ENCODE data around the gene DLGAP1. TPM values are rescaled to one million over a fixed set of nuclear protein-coding genes. Genes with fewer than 3 reads are reported as not detected.

DLGAP1 gene
- total RNA-seq, 4 donors from 2014 or later: 0.22 to 1.5 (median 0.56) TPM

DNA sequence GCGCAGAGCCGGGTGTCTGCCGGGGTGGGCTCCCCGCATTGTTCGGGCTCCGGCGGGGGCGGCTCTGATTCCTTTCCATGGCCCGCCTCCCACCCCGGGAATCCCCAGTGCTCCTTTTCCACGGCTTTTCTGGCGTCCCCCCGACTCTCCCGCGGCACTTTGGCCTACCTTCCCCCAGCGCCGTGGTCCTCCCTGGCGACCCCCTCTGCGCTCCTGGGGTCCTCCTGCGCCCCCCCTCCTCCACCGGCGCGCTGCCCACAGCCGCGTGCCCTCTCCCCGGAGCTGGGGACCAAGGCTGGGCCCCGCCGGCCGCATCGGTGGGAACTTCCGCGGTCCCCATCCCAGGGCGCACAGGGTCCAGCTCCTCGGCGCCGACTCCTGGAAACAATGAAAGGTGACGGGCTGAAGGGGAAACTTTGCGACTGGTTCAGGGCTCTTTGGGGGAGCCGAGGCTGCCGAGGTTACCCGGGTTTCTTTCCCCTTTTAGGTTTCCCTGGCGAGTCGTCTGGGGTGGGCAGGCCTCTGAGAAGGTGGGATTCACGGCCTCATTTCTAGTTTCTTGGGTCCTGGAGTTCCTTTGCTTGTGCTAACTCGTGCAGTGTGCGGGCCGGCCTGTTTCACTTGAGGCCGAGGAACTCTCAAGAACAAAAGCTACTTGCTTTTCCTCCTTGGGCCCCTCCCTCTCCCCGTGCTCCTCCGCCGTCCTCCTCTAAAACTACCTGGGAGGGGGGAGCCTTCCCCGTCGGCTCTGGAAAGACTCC is 1002.9 kb downstream of the DLGAP1 start:
- no peak for ATAC-seq
- WGBS, 2 donors (ENCODE audit: low coverage in 1 of 2): 0% methylated on average over 5 to 8 of the region's 53 CpGs

GRCh38 chr18:3451183-3451988 is 1003.7 kb downstream of the DLGAP1 start:
- WGBS, 2 donors (ENCODE audit: low coverage in 1 of 2): 0 to 1% methylated on average over 5 to 20 of the region's 50 CpGs
- H3K4me3 ChIP-seq: peak overlapping the region; percentile 73 to 90
- no peaks in the 10 kb centered on the region for H3K9me3 ChIP-seq
- ATAC-seq: peak; percentile 33
- peaks cover 10 to 52% (median 16%) of the 10 kb centered on the region in 3 donors for H3K4me1 ChIP-seq
- peaks cover 0 to 5% of the 10 kb centered on the region in 2 donors for H3K36me3 ChIP-seq
- TF ChIP-seq, protein P1, sequence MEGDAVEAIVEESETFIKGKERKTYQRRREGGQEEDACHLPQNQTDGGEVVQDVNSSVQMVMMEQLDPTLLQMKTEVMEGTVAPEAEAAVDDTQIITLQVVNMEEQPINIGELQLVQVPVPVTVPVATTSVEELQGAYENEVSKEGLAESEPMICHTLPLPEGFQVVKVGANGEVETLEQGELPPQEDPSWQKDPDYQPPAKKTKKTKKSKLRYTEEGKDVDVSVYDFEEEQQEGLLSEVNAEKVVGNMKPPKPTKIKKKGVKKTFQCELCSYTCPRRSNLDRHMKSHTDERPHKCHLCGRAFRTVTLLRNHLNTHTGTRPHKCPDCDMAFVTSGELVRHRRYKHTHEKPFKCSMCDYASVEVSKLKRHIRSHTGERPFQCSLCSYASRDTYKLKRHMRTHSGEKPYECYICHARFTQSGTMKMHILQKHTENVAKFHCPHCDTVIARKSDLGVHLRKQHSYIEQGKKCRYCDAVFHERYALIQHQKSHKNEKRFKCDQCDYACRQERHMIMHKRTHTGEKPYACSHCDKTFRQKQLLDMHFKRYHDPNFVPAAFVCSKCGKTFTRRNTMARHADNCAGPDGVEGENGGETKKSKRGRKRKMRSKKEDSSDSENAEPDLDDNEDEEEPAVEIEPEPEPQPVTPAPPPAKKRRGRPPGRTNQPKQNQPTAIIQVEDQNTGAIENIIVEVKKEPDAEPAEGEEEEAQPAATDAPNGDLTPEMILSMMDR (IDR thresholded peaks at IDR 0.05): no peak
- TF ChIP-seq POLR2AphosphoS5 (IDR thresholded peaks at IDR 0.05) (peak; percentile 96), POLR2A (IDR thresholded peaks at IDR 0.05) (peak; percentile 92 to 93), EP300 (IDR thresholded peaks at IDR 0.05) (no peak)
- H3K27me3 ChIP-seq: no peaks in the 10 kb centered on the region
- peak overlapping the region; percentile 94 to 99 (median 99) for H3K27ac ChIP-seq

More for the DNA sequence above, 1002.9 kb downstream of the DLGAP1 start:
- H3K4me3 ChIP-seq: peak overlapping the region; percentile 73 to 90
- H3K27ac ChIP-seq: peak overlapping the region; percentile 94 to 99 (median 99)
- H3K9me3 ChIP-seq: no peaks in the 10 kb centered on the region
- peaks cover 10 to 52% (median 10%) of the 10 kb centered on the region in 3 donors for H3K4me1 ChIP-seq
- H3K36me3 ChIP-seq: peaks cover 0 to 13% of the 10 kb centered on the region in 2 donors
- no peak for TF ChIP-seq EP300 (IDR thresholded peaks at IDR 0.05)
- TF ChIP-seq POLR2AphosphoS5 (IDR thresholded peaks at IDR 0.05): peak; percentile 38
- TF ChIP-seq, protein P1 (IDR thresholded peaks at IDR 0.05): peak in 1 of 4 experiments; percentile 12
- peak in 1 of 2 donors; percentile 18 for TF ChIP-seq POLR2A (IDR thresholded peaks at IDR 0.05)
- no peaks in the 10 kb centered on the region for H3K27me3 ChIP-seq

DNA sequence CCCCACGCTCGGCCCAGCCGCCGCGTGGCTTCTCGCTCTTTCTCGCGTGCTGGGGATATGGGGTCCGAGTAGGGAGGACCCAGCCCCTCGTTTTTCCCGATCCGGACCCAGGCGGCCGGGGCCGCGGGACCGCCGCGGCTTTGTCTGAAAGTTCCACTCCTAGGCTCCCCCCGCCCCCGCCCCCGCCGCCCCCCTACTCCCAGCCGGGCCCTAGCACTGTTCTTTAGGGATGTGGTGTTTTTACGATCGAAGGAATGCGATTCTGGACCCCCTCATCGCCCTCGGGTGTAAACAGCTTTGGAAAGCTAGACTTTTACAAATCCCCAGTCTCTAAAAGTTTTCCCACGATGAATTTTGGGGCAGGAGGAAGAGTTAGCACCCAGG is 1004.3 kb downstream of the DLGAP1 start:
- peak overlapping the region; percentile 73 to 90 for H3K4me3 ChIP-seq
- H3K27ac ChIP-seq: peak overlapping the region; percentile 94 to 99 (median 99)
- peaks cover 8 to 51% (median 19%) of the 10 kb centered on the region in 3 donors for H3K4me1 ChIP-seq
- TF ChIP-seq POLR2A (IDR thresholded peaks at IDR 0.05): no peak
- no peak for TF ChIP-seq EP300 (IDR thresholded peaks at IDR 0.05)
- no peak for TF ChIP-seq POLR2AphosphoS5 (IDR thresholded peaks at IDR 0.05)
- TF ChIP-seq, protein P1 (IDR thresholded peaks at IDR 0.05): no peak
- no peaks in the 10 kb centered on the region for H3K36me3 ChIP-seq
- no peaks in the 10 kb centered on the region for H3K9me3 ChIP-seq
- H3K27me3 ChIP-seq: no peaks in the 10 kb centered on the region
- no peak for ATAC-seq
- WGBS, 2 donors (ENCODE audit: low coverage in 1 of 2): 0% methylated on average over 1 to 13 of the region's 30 CpGs

- H3K9me3 ChIP-seq: no peaks in the 10 kb centered on the region
- WGBS, 2 donors (ENCODE audit: low coverage in 1 of 2): 0% methylated on average over 2 of the region's 71 CpGs; no CpG with 5 or more reads in 1 of the 2 donors
- H3K27ac ChIP-seq: peak within 1 kb of the TSS; percentile 94 to 99 (median 99)
- H3K27me3 ChIP-seq: no peaks in the 10 kb centered on the region
- peaks cover 4 to 45% (median 13%) of the 10 kb centered on the region in 3 donors for H3K4me1 ChIP-seq
- peak; percentile 47 for ATAC-seq
- no peaks in the 10 kb centered on the region for H3K36me3 ChIP-seq
- peak within 1 kb of the TSS; percentile 73 to 90 for H3K4me3 ChIP-seq
- TF ChIP-seq POLR2A (IDR thresholded peaks at IDR 0.05): peak; percentile 68 to 79
- no peak for TF ChIP-seq EP300 (IDR thresholded peaks at IDR 0.05)
- peak; percentile 94 for TF ChIP-seq POLR2AphosphoS5 (IDR thresholded peaks at IDR 0.05)
- TF ChIP-seq, protein P1 (IDR thresholded peaks at IDR 0.05): no peak
These were observed 1004.9 kb downstream of the DLGAP1 start, which contains the start of gene TGIF1 for GRCh38 chr18:3450012-3450798. TGIF1 (plus strand) TSS chr18:3450172; CDS start chr18:3450490, 318 bp downstream.

All from gastroesophageal sphincter (tissue), 4 donors.